GM12878 (cell line): ENCODE measurements around the gene NEU4. TPM values are rescaled to one million over a fixed set of nuclear protein-coding genes. Genes with fewer than 3 reads are reported as not detected.

Experiments
- ATAC-seq: fragments of 200-7000 bp; cut with Tn5 transposase; 3 replicates; pipeline ENCODE4 v1.9.1; 2020; ENCODE audit warnings: mild to moderate bottlenecking, moderate library complexity
- BruUV-seq: library from RNA; stranded (reverse); fragments of 400-500 nt; replicated peaks from 2 replicates; lab custom pipeline; 2021; lab: Mats Ljungman, UMichigan
- CTCF ChIA-PET: fragments of 300-600 bp; sonication (Branson Sonifier 250); formaldehyde crosslinking; extraction: SDS; loops from one replicate; lab custom pipeline; 2021; ENCODE audit warnings: inconsistent platforms; lab: Yijun Ruan, JAX
- POLR2A ChIA-PET: fragments of 350-600 bp; formaldehyde crosslinking; extraction: SDS; loops from one replicate; lab custom pipeline; 2021; ENCODE audit warnings: inconsistent platforms; lab: Charles Lee
- RAD21 ChIA-PET: fragments of 300-600 bp; sonication (Branson Sonifier 250); formaldehyde crosslinking; loops from one replicate; lab custom pipeline; 2023; ENCODE audit warnings: antibody characterized with exemption; ENCODE audit not compliant: unreplicated experiment; lab: Charles Lee
- SMC1A ChIA-PET: fragments of 300-600 bp; sonication (Branson Sonifier 250); formaldehyde crosslinking; loops from one replicate; lab custom pipeline; 2023; ENCODE audit not compliant: unreplicated experiment, uncharacterized antibody; lab: Charles Lee
- DNase-seq: peaks from one replicate; pipeline ENCODE4 v3.0.0-alpha.2; 2011; ENCODE audit warnings: low read depth, low spot score
- FAIRE-seq: peaks from 3 replicates; lab custom pipeline; 2011; peaks lifted over from hg19 to GRCh38; lab: Jason Lieb, UNC
- H2AFZ ChIP-seq: 2 replicates; pipeline ENCODE4 v1.6.0; 2011; ENCODE audit warnings: low read depth, low read length, control low read depth; ENCODE audit not compliant: control insufficient read depth
- H3K27ac ChIP-seq: 2 replicates; pipeline ENCODE4 v1.5.1; 2011; ENCODE audit warnings: control low read depth; ENCODE audit not compliant: control insufficient read depth, insufficient read depth
- H3K27me3 ChIP-seq, 2 experiments: replicated peaks in 1 of 2; 2 replicates each; pipeline versions ENCODE4 v1.6.0 to v1.6.1; 2011; ENCODE audit warnings: low read length in 1 of 2; ENCODE audit not compliant: control insufficient read depth in 2 of 2, insufficient read depth in 2 of 2
- H3K36me3 ChIP-seq, 2 experiments: 2 replicates each; pipeline ENCODE4 v1.5.1; 2011; ENCODE audit warnings: low read length in 1 of 2; ENCODE audit not compliant: control insufficient read depth in 2 of 2, insufficient read depth in 2 of 2
- H3K4me1 ChIP-seq: 2 replicates; pipeline ENCODE4 v1.6.1; 2011; ENCODE audit warnings: mild to moderate bottlenecking, low read length, moderate library complexity, mixed read lengths; ENCODE audit not compliant: control insufficient read depth, insufficient read depth
- H3K4me2 ChIP-seq: 2 replicates; pipeline ENCODE4 v1.6.0; 2011; ENCODE audit warnings: control low read depth; ENCODE audit not compliant: control insufficient read depth, insufficient read depth
- H3K4me3 ChIP-seq: fragments of 200-600 bp; sonication (generic); 2 replicates; pipeline ENCODE4 v1.5.1; 2016
- H3K79me2 ChIP-seq: 2 replicates; pipeline ENCODE4 v1.6.0; 2011; ENCODE audit warnings: low read length; ENCODE audit not compliant: control insufficient read depth, insufficient read depth
- H3K9ac ChIP-seq: 2 replicates; pipeline ENCODE4 v1.8.0; 2011; ENCODE audit warnings: low read length, control low read depth, mixed read lengths; ENCODE audit not compliant: control insufficient read depth, insufficient read depth
- H3K9me3 ChIP-seq: replicated peaks from 3 replicates; pipeline ENCODE4 v1.5.1; 2011; ENCODE audit warnings: mild to moderate bottlenecking, low read length; ENCODE audit not compliant: control insufficient read depth, insufficient read depth
- H4K20me1 ChIP-seq: 2 replicates; pipeline ENCODE4 v1.6.0; 2011; ENCODE audit not compliant: control insufficient read depth, insufficient read depth
- CBFB ChIP-seq: IDR thresholded peaks from 2 replicates; pipeline ENCODE4 v1.6.1; 2016; ENCODE audit warnings: antibody characterized with exemption, low read depth
- HCFC1 ChIP-seq: fragments of 150-350 bp; IDR thresholded peaks from 2 replicates; pipeline ENCODE4 v1.6.1; 2014; ENCODE audit warnings: low read length
- HDAC2 ChIP-seq: fragments of 200-600 bp; sonication (generic); IDR thresholded peaks from 2 replicates; pipeline ENCODE4 v1.6.1; 2017
- HDAC6 ChIP-seq: fragments of 200-600 bp; sonication (generic); IDR thresholded peaks from one replicate; pipeline ENCODE4 v1.8.0; 2017; ENCODE audit warnings: antibody characterized with exemption; ENCODE audit not compliant: unreplicated experiment
- NFYA ChIP-seq: IDR thresholded peaks from 2 replicates; pipeline ENCODE4 v1.6.1; 2011; ENCODE audit warnings: low read depth, mild to moderate bottlenecking, low read length, improper control_type of control experiment, borderline replicate concordance
- NFYB ChIP-seq: IDR thresholded peaks from 2 replicates; pipeline ENCODE4 v1.6.1; 2011; ENCODE audit warnings: low read depth, mild to moderate bottlenecking, low read length, improper control_type of control experiment, moderate library complexity; ENCODE audit not compliant: insufficient read depth
- PML ChIP-seq: IDR thresholded peaks from 2 replicates; pipeline ENCODE4 v1.6.1; 2012; ENCODE audit warnings: low read length, inconsistent platforms
- POLR2A ChIP-seq: IDR thresholded peaks from 2 replicates; pipeline ENCODE4 v1.6.1; 2011; ENCODE audit warnings: low read depth, mild to moderate bottlenecking, low read length
- RAD51 ChIP-seq: fragments of 450-650 bp; IDR thresholded peaks from 2 replicates; pipeline ENCODE4 v1.6.1; 2016; ENCODE audit warnings: moderate library complexity, mild to moderate bottlenecking, inconsistent platforms
- SPI1 ChIP-seq: IDR thresholded peaks from 2 replicates; pipeline ENCODE4 v1.6.1; 2011; ENCODE audit warnings: low read depth, mild to moderate bottlenecking, low read length, moderate library complexity, borderline replicate concordance; ENCODE audit not compliant: insufficient read depth
- SUPT20H ChIP-seq: IDR thresholded peaks from 2 replicates; pipeline ENCODE4 v1.6.1; 2011; ENCODE audit warnings: low read depth, mild to moderate bottlenecking, low read length, moderate library complexity, borderline replicate concordance; ENCODE audit not compliant: control insufficient read depth
- TCF3 ChIP-seq: IDR thresholded peaks from 2 replicates; pipeline ENCODE4 v1.6.1; 2012; ENCODE audit warnings: low read depth, mild to moderate bottlenecking, low read length, borderline replicate concordance; ENCODE audit not compliant: insufficient read depth
- WGBS: methylation state at CpG from one replicate; pipeline ENCODE4 v1.1.6; 2016; ENCODE audit warnings: low lambda C conversion rate; ENCODE audit not compliant: insufficient replicate concordance, insufficient coverage; ENCODE audit errors: missing lambda C conversion rate; 5-methylcytosine and 5-hydroxymethylcytosine counted together
- in situ Hi-C: fragments of 300-500 bp; cut with MboI; formaldehyde crosslinking; loops from 9 replicates; pipeline ENCODE4 v1.14.3; 2018; ENCODE audit warnings: mixed read lengths
- intact Hi-C: fragments of 100-400 bp; cut with micrococcal nuclease; formaldehyde crosslinking; loops from one replicate; pipeline ENCODE4 v1.14.2; 2022; ENCODE audit not compliant: unreplicated experiment
- polyA plus RNA-seq, 11 experiments: library from polyadenylated mRNA; depleted of rRNA in 4 of 11; unstranded in 6 of 11; stranded (reverse) in 5 of 11; fragments of >200 nt; fragmentation: Nextera tagmentation in 4 of 11; fragmentation: Illumina TruSeq in 1 of 11; extraction: Ambion mirVana in 4 of 11; extraction: Trizol in 1 of 11; gene quantifications; 1 replicate in 1 of 11; 2 replicates in 10 of 11; pipeline versions ENCODE4 v1.2.1 to v1.2.3, GENCODE V29; 2011 to 2016; ENCODE audit warnings: inconsistent platforms in 2 of 11, missing spikeins in 2 of 11, low read depth in 1 of 11
- total RNA-seq, 4 experiments: library from RNA; depleted of rRNA in 3 of 4; stranded (reverse); fragments of >200 nt in 3 of 4; fragmentation: Illumina TruSeq in 1 of 4; extraction: Trizol in 1 of 4; gene quantifications; 2 replicates each; pipeline versions ENCODE4 v1.2.1 to v1.2.3, GENCODE V29; 2013 to 2021
- TF ChIP-seq, protein P1 (sequence below), 3 experiments: IDR thresholded peaks in 2 of 3; conservative IDR thresholded peaks in 1 of 3; 2 replicates each; pipeline ENCODE4 v1.5.1; 2011; ENCODE audit warnings: low read depth in 3 of 3, low read length in 3 of 3, mild to moderate bottlenecking in 3 of 3, control low read depth in 2 of 3, moderate library complexity in 2 of 3, inconsistent platforms in 1 of 3, mixed read lengths in 1 of 3; ENCODE audit not compliant: control insufficient read depth in 2 of 3, insufficient read depth in 1 of 3; ENCODE audit errors: extremely low read depth in 1 of 3
- TF ChIP-seq, protein P2 (sequence below): IDR thresholded peaks from 2 replicates; pipeline ENCODE4 v1.6.1; 2011; ENCODE audit warnings: borderline replicate concordance, low read depth, mild to moderate bottlenecking, moderate library complexity, mixed read lengths, low read length; ENCODE audit not compliant: insufficient read depth; ENCODE audit errors: extremely low read length
- TF ChIP-seq, protein P3 (sequence below): fragments of 450-650 bp; IDR thresholded peaks from 2 replicates; pipeline ENCODE4 v1.6.1; 2014; ENCODE audit warnings: mild to moderate bottlenecking
- TF ChIP-seq, protein P4 (sequence below): IDR thresholded peaks from 2 replicates; pipeline ENCODE4 v1.6.1; 2012; ENCODE audit warnings: low read depth, low read length, improper control_type of control experiment

The NEU4 gene
- total and polyA plus RNA-seq, 10 of the 15 experiments (the other 5 are each of a cell fraction or from before 2014, with no cell fraction given), result 0.01 to 0.28 (median 0.14) TPM; not detected in 5

DNA sequence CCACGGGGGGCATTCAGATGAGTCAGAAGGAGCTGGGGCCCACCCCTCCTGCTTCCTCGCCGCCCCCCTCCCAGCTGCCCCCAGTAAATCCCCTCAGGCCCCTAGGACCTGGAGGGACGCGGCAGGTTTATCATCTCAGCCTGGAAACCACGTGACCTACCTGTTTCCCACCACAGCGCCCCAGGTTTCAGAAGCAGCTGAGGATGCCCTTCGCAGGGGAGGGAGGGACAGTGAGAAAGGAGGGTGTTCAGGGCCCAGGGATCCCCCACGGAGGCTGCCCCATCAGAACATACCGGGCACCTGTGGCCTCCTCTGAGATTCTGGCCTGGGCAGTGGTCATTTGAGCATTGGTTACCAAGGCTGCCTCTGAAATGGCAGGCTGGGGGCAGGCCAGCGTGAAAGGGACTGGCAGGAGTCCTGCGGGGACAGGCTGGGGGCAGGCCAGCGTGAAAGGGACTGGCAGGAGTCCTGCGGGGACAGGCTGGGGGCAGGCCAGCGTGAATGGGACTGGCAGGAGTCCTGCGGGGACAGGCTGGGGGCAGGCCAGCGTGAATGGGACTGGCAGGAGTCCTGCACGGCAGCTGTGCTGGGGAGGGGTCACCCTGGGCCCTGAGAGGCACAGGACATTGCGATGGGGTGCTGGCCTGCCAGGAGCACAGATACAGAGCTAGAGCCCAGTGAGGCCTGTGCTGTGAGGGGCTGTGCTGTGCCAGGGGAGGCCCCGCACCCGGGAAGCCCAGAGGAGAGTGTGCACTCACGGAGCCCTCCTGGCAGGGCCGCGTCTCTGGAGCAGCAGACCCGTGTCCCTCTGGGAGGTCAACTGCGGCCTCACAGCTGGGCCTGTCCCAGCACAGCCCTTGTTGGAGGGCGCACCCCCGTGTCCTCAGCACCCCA lies 1.6 kb downstream of the NEU4 start:
- H3K79me2 ChIP-seq, result no peaks in the 10 kb centered on the region
- ChIA-PET CTCF (no interaction called here), POLR2A (no interaction called here), SMC1A (no interaction called here), RAD21 (interaction anchor here (1.3 kb wide), 1 partner anchor 78 kb away, joined by 3 read pairs; no protein-coding TSS in a partner anchor)
- H3K4me3 ChIP-seq, result no peak overlapping the region
- no peak overlapping the region for H3K27ac ChIP-seq
- no peaks in the 10 kb centered on the region for H3K36me3 ChIP-seq
- H3K27me3 ChIP-seq, result no peaks in the 10 kb centered on the region
- WGBS, result 42% methylated on average over 28 of the region's 28 CpGs
- no peaks in the 10 kb centered on the region for H3K9me3 ChIP-seq
- no peaks in the 10 kb centered on the region for H4K20me1 ChIP-seq
- TF ChIP-seq SPI1 (no peak), RAD51 (peak; percentile 81), TCF3 (no peak), HDAC6 (no peak), NFYA (no peak), HDAC2 (no peak), NFYB (no peak), SUPT20H (no peak), CBFB (no peak), HCFC1 (no peak), POLR2A (no peak), PML (no peak)
- TF ChIP-seq, protein P1, sequence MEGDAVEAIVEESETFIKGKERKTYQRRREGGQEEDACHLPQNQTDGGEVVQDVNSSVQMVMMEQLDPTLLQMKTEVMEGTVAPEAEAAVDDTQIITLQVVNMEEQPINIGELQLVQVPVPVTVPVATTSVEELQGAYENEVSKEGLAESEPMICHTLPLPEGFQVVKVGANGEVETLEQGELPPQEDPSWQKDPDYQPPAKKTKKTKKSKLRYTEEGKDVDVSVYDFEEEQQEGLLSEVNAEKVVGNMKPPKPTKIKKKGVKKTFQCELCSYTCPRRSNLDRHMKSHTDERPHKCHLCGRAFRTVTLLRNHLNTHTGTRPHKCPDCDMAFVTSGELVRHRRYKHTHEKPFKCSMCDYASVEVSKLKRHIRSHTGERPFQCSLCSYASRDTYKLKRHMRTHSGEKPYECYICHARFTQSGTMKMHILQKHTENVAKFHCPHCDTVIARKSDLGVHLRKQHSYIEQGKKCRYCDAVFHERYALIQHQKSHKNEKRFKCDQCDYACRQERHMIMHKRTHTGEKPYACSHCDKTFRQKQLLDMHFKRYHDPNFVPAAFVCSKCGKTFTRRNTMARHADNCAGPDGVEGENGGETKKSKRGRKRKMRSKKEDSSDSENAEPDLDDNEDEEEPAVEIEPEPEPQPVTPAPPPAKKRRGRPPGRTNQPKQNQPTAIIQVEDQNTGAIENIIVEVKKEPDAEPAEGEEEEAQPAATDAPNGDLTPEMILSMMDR (IDR thresholded peaks at IDR 0.05 in 2 of 3, conservative IDR thresholded peaks at IDR 0.05 in 1 of 3; ENCODE audit: control insufficient read depth in 2 of 3, extremely low read depth in 1 of 3, insufficient read depth in 1 of 3, low read depth in 3 of 3, low read length in 3 of 3), result no peak
- TF ChIP-seq, protein P2, sequence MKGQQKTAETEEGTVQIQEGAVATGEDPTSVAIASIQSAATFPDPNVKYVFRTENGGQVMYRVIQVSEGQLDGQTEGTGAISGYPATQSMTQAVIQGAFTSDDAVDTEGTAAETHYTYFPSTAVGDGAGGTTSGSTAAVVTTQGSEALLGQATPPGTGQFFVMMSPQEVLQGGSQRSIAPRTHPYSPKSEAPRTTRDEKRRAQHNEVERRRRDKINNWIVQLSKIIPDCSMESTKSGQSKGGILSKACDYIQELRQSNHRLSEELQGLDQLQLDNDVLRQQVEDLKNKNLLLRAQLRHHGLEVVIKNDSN, result peak; percentile 34
- TF ChIP-seq, protein P3, sequence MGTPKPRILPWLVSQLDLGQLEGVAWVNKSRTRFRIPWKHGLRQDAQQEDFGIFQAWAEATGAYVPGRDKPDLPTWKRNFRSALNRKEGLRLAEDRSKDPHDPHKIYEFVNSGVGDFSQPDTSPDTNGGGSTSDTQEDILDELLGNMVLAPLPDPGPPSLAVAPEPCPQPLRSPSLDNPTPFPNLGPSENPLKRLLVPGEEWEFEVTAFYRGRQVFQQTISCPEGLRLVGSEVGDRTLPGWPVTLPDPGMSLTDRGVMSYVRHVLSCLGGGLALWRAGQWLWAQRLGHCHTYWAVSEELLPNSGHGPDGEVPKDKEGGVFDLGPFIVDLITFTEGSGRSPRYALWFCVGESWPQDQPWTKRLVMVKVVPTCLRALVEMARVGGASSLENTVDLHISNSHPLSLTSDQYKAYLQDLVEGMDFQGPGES, result no peak
- TF ChIP-seq, protein P4, sequence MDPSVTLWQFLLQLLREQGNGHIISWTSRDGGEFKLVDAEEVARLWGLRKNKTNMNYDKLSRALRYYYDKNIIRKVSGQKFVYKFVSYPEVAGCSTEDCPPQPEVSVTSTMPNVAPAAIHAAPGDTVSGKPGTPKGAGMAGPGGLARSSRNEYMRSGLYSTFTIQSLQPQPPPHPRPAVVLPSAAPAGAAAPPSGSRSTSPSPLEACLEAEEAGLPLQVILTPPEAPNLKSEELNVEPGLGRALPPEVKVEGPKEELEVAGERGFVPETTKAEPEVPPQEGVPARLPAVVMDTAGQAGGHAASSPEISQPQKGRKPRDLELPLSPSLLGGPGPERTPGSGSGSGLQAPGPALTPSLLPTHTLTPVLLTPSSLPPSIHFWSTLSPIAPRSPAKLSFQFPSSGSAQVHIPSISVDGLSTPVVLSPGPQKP, result no peak
- in situ Hi-C loops, result no loop called here
- FAIRE-seq (no peak), DNase-seq (no peak), ATAC-seq (peak; percentile 28)
- intact Hi-C loops, result no loop called here
- H3K4me2 ChIP-seq, result no peak overlapping the region
- peaks cover 7% of the 10 kb centered on the region; the same call in 1 of the 2 replicates for H3K4me1 ChIP-seq
- no TSS peak for BruUV-seq
- no peak overlapping the region for H3K9ac ChIP-seq
- no peak overlapping the region for H2AFZ ChIP-seq
